GM19397 (cell line): ENCODE data around the gene TMEM51.

ENCODE experiments used
- ATAC-seq: cut with Tn5 transposase; IDR thresholded peaks from one replicate; pipeline ENCODE4 v1.9.1; 2021; ENCODE audit warnings: mild to moderate bottlenecking, moderate library complexity; ENCODE audit not compliant: unreplicated experiment

TMEM51 gene

DNA sequence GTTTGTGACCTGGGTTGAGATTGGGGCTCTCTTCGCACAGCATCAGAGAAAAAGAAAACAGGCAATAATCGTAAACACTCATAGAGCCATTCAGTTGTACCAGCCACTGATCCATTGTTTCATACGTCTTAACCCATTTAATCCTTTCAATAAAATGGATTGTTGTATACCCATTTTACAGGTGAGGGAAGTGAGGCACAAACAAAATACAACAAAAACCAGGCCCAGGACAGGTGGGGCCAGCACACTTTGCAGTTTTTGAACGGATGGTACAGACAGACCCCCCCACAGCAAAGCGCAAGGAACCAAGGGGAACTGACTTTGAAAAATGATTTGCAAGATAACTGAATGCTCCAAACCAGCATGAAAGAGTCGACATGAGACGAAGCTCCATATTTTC is 89.2 kb downstream of the TMEM51 start:
- ATAC-seq, result no peak

DNA sequence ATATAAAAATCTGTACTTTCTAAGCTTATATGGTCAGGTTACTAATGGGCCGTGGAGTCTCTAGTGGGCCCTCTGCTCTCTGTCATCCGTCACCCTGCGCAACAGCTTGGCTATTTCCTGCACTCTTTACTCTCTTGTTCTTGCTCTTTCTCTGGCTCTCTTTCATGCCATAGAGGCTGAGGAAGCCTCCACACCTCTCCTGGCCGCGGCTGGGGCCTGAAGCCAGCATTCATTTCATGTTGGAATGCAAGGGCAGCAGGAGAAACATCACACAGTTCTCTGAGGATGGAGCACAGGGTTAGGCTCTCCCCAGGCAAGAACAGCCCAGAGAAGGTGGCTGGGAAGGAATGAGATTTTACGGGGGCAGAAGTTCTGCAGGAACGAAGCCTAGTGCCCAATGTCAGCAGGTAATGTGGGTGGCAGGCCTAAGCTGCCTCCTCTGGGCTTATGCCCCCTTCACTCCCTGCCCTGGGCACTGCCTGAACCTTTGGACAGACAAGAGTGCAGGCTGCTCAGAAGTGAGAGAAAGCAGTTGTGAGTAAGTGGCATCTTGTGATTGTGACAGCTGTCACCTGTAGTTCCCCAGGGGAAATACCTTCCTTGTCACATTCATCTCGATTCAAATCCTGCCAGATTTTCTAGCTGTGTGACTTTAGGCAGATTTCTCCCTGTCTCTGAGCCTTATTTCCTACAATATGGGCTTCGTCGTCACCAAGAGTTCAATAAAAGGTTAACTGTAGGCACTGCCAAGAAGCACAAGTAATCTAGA is 89.9 kb downstream of the TMEM51 start:
- ATAC-seq, result no peak

DNA sequence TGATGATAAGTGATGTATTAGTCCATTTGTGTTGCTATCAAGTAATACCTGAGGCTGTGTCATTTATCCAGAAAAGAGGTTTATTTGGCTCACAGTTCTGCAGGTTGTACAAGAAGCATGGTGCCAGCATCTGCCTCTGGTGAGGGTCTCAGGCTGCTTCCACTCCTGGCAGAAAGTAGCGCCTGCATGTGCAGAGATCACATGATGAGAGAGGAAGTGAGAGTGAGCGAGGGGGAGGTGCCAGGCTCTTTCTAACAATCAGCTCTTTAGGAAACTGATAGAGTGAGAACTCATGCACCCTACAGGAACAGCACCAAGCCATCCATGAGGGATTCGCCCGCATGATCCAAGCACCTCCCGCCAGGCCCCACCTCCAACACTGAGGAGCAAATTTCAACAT is 91.3 kb downstream of the TMEM51 start:
- no peak for ATAC-seq

DNA sequence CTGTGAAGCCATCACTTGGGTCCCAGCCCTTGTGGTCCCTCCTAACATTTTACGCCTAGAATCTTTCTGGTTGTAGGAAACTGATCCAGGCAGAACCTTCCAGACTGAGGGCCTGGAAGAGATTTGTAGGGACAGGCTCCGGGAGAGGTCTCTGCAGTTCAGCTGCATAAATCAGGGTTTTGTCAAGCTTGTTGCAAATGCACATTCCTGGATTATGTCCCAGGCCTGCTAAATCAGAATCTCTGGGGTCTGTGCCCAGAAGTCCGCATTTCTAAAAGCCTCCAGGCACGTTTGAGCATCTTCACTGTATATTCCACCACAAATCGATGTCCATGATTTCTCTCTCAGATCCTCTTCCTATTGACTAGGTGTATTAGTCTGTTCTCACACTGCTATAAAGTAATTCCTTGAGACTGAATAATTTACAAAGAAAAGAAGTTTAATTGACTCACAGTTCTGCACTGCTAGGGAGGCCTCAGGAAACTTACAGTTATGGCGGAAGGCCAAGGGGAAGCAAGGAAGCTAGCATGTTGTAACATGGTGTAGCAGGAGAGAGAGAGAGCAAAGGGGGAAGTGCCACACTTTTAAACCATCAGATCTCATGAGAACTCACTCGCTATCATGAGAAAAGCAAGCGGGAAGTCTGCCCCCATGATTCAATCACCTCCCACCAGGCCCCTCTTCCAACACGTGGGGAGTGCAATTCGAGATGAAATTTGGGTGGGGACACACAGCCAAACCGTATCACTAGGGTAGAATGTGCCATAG is 92.2 kb downstream of the TMEM51 start:
- no peak for ATAC-seq

DNA sequence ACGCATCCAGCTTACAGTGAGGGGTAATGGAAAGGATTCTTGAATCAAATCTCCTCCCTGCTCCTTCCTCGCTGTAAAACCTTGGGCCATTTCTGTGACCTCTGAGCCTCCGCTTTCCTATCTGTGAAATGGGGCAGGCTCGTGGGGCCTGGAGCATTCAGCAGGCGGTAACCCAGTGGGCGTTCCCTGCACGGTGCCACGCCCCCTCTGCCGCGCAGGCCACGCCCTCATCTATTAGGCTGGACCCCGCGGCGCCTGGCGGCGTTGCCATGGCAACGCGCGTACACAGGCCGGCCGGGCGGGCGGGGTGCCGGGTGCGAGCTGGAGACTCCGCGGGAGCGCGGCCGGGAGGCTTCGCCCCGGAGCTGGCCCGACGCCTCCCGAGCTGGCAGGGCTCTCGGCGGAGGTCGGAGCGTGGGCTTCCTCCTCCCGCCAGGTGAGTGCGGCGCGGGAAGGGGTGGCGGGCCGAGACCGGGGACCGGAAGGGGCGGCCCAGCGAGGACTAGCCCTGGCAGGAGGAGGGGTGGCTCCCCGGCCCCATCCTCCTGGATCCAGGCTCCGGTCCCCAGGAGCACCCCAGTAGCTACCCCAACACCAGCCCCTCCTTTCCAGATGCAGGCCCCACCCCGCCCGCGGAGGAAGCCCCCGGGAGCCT is 93.5 kb downstream of the TMEM51 start, which contains the start of gene FHAD1:
TSS of gene FHAD1 (plus strand) at position 264 of the 655 bp plus-strand sequence. CDS start 4,562 bp downstream, outside the sequence.
- peak; percentile 51 for ATAC-seq

DNA sequence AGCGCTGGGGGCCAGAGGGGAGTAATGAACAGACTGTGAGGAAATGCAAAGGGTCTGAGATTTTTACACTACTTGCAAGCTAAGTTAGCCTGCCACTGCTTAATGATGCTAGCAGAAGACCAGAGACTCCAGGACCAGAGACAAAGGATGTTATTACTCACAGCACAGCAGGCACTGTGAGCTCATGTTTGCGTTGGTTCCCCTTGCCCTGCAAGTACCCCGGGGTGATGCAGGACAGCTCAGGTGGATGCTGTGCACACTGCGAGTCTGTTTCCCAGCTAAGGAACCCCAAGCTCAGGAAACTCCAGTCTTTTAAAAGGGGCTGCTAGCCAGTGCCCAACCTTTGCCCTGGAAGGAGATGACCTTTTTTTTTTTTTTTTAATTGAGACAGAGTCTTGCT is 94.7 kb downstream of the TMEM51 start:
- ATAC-seq, result no peak

DNA sequence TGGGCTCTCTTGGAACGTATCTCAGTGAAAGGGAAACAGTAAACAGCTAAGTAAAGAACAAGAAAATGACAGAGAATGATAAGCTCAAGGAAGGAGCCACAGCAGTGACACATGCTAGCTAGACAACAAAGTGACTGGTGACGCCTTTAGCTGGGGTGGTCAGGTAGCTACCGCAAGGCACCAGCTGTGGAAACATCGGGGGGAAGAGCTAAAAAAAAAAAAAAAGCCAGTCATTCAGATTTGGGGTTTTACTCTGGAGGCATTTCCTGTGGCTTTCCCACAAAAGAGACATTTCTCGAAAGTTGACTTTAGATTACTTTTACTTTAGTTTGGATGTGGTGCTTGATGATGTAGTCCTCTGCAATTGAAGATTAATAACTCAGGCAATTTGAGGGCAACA is 95.5 kb downstream of the TMEM51 start:
- ATAC-seq, result no peak

DNA sequence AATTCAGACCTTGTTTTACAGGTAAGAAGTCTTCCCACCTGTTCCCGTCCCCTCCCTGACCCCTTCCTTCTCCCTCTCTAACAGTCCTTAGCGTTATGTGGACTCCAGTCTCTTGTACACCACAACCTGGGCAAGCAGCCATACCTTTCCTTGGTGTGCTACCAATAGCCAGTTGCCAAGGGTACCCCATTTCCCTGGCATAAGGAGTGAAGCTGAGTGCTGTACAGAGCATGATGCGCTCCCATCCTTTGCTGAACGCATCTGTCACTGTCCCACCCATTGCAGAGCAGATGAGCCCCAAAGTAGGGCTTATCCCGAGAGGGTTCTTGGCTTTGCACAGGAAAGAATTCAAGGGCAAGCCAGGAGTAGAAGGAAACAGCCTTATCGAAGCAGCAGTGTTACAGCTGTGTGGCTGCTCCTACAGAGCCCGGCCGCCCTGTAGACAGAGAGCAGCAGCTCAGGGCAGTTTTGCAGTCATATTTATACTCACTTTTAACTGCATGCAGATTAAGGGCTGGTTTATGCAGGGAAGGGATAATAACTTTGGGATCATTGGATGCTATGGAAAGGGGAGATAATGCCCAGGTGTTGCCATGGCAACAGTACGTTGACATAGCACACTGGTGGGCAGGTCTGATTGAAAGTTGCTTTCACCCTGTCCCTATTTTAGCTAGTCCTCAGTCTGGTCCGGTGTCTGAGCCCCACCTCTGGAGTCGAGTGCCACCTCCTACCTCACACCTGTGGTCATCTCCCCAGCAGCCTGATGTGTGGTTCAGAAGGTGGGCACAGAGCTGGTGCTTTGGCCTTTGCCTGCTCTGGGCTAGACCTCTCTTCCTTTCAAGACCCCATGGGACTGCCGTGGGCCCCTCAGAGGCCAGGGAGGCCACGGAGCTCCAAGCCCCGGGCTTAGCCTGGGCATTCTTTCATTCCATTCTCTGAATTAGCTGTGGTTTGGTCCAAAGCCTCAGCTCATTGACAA is 98.6 kb downstream of the TMEM51 start:
- ATAC-seq, result no peak

DNA sequence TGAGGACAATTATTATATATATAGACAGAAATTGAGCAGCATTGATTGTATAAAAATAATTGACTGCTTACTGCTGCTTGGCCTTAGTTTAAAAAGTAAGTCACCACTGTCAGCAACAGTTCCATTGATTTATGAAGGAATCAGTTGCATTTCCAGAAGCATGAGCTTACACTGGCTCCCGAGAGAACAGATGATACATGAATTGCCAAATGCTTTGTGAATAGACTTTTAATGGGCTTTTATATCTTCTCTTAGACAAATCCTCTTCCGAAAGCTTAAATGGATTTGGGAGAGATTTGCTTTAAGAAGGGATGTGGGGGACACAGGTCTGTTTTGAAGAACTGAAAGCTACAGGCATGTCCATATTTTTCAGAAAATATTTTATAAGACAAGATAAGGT is 101.0 kb downstream of the TMEM51 start:
- ATAC-seq, result no peak

DNA sequence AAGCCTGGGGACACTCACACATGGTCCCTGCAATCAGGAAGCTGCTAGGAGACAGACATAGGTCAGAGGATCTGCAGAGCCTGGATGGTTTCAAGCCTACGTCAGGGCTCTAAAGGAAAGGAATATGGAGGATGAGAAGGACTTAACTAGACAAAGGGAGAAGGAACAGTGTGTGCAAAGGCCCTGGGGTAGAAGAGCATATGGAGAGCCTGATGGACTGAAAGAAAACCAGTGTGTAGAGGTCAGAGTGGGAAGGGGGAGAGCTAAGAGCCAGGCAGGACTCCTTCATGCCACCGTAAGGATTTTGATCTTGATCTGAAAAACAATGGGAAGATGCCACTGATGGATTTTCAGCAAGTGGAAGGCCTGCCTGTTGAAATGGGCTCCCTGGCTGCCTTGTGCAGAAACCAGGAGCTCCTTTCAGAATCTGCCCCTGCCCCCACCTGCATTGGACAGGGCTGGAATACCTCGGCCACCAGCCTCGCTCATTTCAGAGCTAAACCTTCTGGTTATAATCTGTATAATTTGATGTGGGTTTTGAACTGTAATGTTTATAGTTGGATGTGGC is 102.1 kb downstream of the TMEM51 start:
- no peak for ATAC-seq

DNA sequence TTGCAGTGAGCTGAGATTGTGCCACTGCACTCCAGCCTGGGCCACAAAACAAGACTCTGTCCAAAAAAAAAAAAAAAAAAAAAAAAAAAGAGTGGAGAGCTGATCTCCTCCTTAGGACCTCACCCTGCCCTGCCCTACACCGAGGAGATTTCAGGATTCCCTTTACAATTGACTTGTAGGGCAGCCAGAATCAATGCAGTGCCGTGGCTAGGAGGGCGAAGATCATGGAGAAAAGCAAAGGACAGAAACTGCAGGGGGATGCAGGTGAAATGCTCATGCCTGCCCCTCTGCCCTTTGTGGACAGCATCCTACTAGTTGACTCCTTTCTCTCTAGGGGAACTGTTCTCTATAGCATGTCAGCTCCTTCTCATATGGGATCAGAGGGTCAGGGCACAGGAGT is 103.0 kb downstream of the TMEM51 start:
- no peak for ATAC-seq

DNA sequence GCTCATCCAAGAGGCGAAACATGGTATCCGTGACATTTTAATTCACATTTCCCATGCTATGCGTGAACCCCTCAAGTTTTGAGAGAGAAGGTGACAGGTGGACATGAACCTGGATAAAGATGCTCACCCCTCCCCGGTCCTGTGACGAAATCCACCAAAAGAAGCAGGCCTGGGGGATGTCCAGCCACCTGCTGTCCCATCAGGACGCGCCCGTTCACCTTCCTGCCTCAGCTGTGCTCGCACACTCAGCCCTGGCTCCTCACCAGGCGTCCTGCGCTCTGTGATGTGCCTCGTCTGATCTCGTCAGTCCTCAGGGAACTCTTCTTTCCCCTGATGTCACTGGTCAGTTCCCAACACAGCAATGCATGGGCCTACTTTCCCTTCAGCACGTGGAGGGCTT is 103.8 kb downstream of the TMEM51 start:
- no peak for ATAC-seq

DNA sequence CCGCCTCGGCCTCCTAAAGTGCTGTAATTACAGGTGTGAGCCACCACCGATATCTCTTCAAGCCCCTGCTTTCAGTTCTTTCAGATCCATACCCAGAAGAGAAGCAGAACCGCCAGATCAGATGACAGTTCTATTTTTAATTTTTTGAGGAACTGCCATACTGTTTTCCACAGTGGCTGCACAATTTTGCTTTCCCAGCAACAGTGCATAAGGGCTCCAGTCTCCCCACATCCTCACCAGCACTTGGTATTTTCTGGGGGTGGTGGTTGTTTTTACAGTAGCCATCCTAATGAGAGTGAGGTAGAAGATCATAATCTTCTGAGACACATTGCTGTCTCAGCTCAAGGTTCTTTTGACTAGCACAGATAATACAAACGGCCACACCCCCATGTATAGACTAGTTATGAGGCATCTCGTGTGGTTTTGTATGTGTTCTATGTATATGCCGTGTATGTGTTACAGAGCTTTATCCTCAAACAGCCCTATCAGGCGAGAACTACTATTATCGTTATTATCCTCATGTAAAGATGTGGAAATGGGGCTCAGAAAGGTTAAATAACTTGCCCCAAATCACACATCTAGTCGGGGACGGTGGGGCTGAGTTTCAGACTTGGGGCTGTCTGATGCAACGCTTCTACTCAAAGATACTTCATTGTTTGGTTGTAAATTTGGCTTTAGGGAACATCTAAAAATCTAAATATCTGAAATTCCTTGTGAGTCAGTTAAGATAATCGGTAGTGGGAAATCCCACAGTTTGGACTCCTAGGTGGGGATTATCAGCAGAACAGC is 105.5 kb downstream of the TMEM51 start:
- no peak for ATAC-seq

DNA sequence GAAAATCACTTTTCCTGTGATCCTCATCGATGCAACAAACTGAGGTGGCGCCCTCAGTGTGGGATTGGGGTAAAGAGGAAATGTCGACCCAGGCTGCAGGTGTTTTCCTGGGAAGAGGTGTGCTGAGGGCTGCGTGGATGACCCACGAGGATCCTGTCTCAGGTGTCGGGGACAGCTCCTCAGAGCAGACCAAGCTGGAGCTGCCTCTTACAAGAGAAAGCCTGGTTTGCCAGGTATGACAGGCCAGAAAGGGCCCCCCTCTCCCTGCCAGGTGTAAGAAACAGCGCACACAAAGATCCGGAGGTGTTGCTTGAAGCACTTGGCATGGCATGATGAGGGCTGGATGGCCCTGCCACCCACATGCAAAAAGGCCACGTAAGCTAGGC is 106.1 kb downstream of the TMEM51 start:
- no peak for ATAC-seq

DNA sequence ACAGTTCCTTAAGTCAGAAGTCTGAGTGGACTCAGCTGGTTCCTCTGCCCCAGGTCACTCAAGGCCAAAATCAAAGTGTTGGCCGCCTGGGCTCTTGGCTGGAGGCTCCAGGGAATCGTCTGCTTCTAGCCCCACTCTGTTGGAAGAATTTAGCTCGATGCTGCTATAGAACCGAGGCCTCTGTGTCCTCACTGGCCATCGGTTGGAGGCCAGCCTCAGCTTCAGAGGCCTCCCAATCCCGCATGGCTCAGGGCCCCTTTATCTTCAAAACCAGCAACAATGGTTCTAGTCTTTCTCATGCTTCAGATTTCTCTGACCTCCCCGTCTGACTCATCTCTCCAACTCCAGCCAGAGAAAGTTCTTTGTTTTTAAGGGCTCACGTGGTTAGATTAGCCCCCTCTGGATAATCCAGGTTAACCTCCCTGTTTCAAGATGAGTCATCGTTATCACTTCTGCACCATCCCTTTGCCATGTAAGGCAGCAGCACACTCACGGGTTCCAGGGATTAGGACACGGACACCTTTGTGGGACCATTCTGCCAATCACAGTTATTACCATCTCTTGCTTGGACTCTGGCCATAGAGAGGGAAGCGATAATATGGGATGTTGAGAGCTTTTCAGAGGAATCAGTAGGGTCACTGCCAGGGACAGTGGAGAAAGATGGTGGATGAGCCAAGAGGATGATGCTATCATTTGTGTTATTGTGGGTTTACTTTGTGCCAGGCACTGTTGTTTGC is 107.0 kb downstream of the TMEM51 start:
- ATAC-seq, result no peak

DNA sequence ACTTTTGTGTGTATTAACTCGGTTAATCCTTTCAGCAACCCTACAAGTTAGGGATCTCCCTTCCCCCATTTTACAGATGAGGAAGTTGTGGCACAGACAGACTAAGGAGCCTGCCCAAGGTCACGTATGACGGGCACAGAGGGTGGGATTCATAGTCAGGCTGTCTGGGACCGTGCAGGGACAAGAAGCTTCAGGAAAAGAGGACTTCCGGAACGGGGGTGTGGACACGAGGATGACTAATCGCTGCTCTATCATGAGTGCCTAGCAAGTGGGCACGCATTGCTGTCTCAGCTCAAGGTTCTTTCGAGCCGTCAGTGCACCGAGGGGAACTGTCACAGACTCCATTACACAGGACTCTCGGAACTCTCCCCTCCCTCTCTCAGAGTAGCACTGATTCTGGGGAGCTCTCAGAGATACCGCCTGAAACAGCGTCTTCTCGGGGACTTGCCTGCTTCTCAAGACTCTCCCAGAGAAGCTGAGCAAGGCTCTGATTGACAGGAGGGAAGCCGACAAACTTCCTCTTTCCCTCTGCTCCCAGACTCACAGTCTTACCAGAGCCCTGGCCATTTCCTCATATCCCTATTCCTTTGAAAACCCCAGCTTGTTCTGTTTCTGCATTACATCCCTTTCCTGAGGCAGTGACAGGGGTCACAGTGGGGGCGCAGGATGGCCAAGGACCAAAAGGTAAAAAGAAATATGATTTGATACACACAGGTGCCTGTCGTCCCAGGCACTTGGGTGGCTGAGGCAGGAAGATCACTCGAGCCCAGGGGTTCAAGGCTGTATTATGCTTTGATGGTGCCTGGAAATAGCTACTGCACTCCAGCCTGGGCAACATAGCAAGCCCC is 107.8 kb downstream of the TMEM51 start:
- no peak for ATAC-seq

DNA sequence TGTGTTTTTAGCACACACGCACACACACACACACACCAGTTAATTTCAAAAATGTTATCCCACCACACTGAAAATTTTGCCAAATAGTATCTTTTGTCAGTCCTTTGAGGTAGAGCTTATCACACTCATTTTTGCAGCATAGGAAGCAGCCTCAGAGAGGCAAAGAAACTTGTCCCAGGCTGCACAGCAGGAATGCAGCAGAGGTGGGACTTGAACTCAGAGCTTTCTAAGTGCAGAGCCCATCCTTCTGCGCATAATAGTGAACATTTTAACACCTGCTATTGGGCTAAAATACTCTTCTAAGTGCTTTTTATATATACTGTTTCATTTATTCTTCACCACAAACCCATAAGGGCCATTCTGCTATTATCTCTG is 108.4 kb downstream of the TMEM51 start:
- ATAC-seq, result no peak

DNA sequence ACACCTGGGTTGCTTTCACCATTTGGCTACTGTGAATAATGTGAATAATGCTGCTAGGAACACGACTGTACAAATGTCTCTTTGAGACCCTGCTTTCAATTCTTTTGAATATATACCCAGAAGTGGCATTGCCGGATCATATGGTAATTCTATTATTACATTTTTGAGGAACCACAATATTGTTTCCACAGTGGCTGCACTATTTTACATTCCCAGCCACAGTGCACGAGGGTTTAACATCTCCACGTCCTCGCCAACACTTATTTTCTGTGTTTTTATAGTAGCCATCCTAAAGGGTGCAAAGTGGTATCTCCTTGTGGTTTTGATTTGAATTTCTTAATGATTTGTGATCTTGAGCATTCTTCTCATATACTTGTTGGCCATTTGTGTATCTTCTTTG is 109.2 kb downstream of the TMEM51 start:
- no peak for ATAC-seq
